Stimulated activated CD4-positive, alpha-beta T cell treated with anti-CD3 and anti-CD28 coated beads, Interleukin-12 subunit alpha, Interleukin-12 subunit beta, amount 100 ng/mL, for 4 hours (primary cell): ENCODE measurements around the gene PTPDC1.
"Not testable (repeated sequence)": the region's sequence is repeated elsewhere in the genome, so short reads cannot be mapped to it uniquely, and the experiment has no call there.

Experiments used
- DNase-seq: peaks from one replicate; pipeline ENCODE4 v3.0.0-alpha.2; 2020

Gene PTPDC1

GRCh38 chr9:94084314-94084713, at the start of gene PTPDC1:
TSS of gene PTPDC1 (plus strand) at chr9:94084464. CDS start at chr9:94084531, 67 bp downstream.
- no peak for DNase-seq

- no peak for DNase-seq
Measured at GRCh38 chr9:94034511-94034910, 49.8 kb upstream of the PTPDC1 start.

DNA sequence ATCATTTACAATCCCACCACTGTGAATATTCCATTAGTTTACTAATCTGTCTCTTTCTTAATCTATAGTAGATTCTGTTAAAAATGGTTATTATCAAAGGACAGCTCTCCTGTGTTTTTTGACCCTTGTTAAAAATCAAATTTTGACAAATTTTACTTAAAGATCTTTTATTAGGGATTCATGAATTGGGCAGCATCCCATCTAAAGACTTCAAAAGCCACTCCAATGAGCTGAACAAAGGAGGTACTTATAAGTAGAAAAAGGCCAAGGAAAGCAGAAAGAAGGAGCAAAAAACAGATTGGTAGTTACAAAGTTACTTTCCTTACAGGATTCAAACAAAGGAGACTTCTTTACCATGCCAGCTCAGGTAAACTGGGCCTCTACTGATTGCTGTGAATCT, 44.5 kb upstream of the PTPDC1 start:
- no peak for DNase-seq

GRCh38 chr9:94042516-94043360, 41.5 kb upstream of the PTPDC1 start:
- no peak for DNase-seq

DNA sequence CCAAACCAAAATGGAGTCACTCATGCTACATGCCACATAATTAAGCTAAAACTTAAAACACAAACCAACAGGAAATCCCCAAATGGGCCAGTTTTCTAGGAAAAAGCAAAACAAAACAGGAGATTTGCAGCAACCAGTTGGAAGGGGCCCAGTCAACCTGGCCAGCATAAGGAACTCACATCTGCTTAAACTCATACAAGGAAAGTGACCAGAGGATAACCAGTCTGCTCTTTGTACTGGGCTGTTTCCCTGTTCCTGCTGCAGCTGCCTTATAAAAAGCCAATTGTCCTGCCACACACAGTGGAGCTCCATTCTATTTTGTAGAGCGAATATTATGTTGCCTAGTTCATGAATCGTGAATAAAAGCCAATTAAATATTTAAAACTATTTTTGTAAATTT, 29.5 kb upstream of the PTPDC1 start:
- DNase-seq = no peak

GRCh38 chr9:94056442-94056974, 27.8 kb upstream of the PTPDC1 start:
- DNase-seq = no peak

DNA sequence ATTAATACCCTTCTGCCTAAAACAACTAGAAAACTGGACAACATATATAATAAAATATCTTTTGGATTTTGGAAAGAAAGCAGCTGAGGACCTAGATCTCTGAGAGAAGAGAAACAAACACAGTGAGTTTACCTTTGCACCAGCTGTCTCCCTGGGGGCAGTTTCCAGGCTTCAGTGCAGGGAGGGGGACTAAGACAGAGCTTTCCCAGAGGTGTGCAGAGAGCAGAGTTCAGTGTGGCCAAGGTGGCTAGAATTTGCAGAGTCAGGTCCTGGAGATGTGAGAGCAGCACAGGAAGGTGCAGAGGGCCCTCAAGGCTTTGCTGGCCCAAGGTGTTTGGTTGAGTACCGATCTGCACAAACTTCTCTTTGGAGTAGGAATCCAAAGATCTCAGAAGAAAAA, 26.3 kb upstream of the PTPDC1 start:
- DNase-seq = no peak

DNA sequence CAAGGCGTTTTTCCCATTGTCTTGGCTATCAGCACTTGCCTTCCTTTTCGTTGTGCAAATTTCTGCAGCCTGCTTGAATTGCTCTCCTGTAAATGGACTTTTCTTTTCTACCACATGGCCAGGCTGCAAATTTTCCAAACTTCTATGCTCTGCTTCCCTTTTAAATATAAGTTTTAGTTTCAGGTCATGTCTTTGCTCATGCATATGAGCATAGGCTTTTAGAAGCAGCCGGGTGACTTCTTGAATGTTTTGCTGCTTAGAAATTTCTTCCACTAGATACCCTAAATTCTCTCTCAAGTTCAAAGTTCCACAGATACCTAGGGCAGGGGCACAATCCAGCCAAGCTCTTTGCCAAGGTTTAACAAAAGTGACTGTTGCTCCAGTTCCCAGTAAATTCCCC, 22.4 kb upstream of the PTPDC1 start:
- DNase-seq = no peak

GRCh38 chr9:94065535-94065961, 18.7 kb upstream of the PTPDC1 start:
- peak; percentile 65 for DNase-seq

- DNase-seq = no peak
Measured at GRCh38 chr9:94068257-94068656, 16.0 kb upstream of the PTPDC1 start.

- no peak for DNase-seq
Measured at GRCh38 chr9:94076557-94076956, 7.7 kb upstream of the PTPDC1 start.

- DNase-seq = no peak
Measured at GRCh38 chr9:94078086-94078485, 6.2 kb upstream of the PTPDC1 start.

DNA sequence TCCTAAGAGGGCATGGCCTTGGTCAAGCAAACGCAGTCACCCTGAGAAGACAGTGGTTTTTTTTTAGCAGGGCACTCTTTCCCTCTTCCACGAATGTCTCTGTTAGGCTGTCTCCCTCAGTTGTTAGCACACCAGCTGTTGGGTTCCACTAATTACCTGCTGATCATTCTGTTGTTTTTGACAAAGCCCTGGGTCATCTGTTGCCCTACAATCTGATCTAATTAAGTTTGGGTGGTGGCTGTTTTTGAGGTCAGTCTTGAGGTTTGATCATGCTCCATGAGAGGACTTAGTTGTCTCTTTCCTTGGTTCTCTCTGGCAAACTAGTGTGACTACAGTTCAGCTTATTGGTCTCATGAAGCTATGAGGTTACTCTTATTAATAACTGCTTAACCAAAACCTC, 5.0 kb upstream of the PTPDC1 start:
- no peak for DNase-seq

GRCh38 chr9:94080249-94080648, 4.0 kb upstream of the PTPDC1 start:
- DNase-seq = no peak

- DNase-seq = no peak
Measured at GRCh38 chr9:94081435-94081834, 2.8 kb upstream of the PTPDC1 start.

DNA sequence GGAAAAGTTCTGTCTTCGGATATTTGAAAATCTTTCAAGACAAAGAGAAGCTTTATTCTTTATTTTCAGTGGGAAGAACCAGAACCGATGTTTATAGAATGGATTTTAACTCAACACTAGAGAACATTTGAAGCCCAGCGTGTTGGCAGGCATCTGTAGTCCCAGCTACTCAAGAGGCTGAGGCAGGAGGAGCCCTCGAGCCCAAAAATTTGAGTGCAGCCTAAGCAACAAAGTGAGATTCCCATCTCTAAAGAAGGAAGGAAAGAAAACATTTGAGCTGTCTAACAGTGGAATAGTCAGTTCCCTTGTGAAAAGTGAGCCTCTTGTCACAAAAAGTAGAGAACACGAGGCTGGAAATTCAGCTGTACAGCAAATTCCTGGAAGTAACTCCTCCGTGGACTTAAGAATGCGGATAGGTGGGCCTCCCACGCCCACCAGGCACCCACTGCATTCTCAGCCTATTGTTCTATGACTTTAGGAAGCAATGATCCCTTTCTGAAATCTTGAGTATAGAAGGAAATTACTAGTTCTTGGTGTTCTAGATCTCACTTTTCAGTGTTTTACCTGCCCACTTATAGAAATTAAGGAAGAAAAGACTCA, 2.3 kb upstream of the PTPDC1 start:
- DNase-seq = no peak

DNA sequence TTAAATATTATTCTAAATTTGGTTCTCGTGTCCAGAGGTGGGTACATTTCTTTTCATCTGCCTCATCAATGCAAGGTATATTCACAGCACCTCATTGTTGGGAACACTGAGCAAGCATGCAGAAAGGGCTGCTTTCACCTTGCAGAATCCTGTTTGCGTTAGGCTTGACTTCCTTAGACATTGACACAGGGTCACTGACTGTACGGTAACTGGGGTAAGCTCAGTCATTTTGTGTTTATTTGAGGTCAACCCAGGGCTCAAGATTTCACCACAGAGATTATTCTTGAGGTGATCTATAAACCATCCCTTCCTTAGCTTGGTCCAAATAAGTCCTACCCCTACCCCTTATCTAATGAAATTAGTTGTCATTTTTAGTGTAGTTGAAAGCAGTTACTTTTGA, 1.7 kb upstream of the PTPDC1 start:
- no peak for DNase-seq

DNA sequence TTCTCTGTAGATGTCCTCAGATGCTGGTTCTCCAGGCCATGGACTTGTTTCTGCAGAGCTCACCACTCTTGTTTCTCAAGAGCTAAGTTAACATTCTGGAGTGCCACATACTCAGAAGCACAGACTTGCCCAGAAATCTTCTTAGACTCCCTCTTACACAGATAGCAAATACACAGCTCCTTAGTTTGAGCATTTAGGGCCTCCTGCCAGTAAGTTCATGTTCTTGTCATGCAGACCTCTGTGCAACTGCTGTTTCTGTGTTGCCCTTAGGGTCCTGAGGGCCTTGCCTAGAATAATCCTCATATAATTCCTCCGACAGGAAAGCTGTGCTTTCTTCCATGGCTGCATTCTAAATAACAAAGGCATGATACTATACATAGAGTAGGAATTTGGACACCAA, 1.3 kb upstream of the PTPDC1 start:
- no peak for DNase-seq

DNA sequence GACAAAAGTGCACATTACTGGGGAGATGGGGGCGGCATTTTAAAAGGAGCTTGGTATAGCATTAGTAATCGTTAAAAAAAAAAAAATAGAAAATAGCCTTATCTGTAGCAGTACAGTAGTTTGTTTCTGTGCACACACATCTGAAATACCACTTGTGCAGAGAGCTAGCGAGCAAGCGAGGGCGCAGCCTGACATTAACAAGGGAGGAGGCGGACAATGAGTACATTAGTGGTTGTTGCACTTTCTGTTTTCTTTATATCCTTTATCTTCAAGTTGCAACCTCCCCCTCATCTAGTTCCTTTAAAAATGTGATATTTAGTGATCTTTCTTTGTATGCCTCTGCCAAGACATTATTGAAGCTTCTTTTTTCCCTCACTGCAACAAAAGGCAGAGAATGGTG, 880 bp upstream of the PTPDC1 start:
- DNase-seq = no peak

DNA sequence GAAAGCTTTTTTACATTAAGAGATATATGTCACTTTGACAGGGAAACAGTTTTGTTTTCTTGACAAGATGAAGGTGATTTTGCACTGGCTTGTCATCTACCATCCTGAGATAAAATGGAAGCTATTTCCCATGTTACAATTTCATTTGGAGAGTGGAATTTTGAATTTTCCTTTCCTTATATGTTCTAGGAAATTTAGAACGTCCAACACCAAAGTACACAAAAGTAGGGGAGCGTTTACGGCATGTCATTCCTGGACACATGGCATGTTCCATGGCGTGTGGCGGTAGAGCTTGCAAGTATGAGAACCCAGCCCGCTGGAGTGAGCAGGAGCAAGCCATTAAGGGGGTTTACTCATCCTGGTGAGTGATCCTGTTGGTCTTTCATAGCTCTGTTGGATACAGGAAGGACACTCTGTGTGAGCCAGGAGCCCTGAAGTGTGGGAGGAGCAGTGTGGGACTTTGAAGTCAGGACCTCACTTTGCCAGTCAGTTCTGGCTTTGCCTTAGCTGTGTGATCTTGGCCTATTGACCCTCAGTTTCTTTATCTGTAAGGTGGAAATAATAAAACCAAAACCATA, 887 bp downstream of the PTPDC1 start:
- no peak for DNase-seq

- DNase-seq = no peak
Measured at GRCh38 chr9:94086486-94087345, 2.5 kb downstream of the PTPDC1 start.

DNA sequence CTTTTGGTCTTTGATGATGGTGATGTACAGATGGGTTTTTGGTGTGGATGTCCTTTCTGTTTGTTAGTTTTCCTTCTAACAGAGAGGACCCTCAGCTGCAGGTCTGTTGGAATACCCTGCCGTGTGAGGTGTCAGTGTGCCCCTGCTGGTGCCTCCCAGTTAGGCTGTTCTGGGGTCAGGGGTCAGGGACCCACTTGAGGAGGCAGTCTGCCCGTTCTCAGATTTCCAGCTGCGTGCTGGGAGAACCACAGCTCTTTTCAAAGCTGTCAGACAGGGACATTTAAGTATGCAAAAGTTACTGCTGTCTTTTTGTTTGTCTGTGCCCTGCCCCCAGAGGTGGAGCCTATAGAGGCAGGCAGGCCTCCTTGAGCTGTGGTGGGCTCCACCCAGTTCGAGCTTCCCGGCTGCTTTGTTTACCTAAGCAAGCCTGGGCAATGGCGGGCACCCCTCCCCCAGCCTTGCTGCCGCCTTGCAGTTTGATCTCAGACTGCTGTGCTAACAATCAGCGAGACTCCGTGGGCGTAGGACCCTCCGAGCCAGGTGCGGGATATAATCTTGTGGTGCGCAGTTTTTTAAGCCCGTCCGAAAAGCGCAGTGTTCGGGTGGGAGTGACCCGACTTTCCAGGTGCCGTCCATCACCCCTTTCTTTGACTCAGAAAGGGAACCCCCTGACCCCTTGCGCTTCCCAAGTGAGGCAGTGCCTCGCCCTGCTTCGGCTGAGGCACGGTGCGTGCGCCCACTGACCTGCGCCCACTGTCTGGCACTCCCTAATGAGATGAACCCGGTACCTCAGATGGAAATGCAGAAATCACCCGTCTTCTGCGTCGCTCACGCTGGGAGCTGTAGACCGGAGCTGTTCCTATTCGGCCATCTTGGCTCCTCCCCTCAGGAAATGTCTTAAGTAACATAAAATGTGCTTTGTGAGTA, 10.2 kb downstream of the PTPDC1 start:
- DNase-seq = not testable (repeated sequence)
